Stomach (tissue), 9 donors: ENCODE data around the gene MBD6. TPM values are rescaled to one million over a fixed set of nuclear protein-coding genes. Genes with fewer than 3 reads are reported as not detected.

ENCODE experiments used
- DNase-seq, 2 donors: peaks; one replicate each; pipeline versions ENCODE4 v3.0.0 to v3.0.0-alpha.2; 2013 to 2019
- H3K27ac ChIP-seq, 5 donors: fragments of 200-600 bp in 4 of 5; sonication (generic) in 4 of 5; one replicate each; pipeline ENCODE4 v1.5.1; 2013 to 2019; ENCODE audit warnings: mild to moderate bottlenecking in 1 of 5, moderate library complexity in 1 of 5
- H3K27me3 ChIP-seq, 3 donors: fragments of 200-600 bp; sonication (generic); one replicate each; pipeline ENCODE4 v1.5.1; 2017 to 2019; ENCODE audit warnings: mixed run types in 1 of 3
- H3K36me3 ChIP-seq, 4 donors: fragments of 200-600 bp; sonication (generic); 1 replicate in 3 of 4; 2 replicates in 1 of 4; pipeline ENCODE4 v1.5.1; 2016 to 2019
- H3K4me1 ChIP-seq, 4 donors: fragments of 200-600 bp; sonication (generic); one replicate each; pipeline ENCODE4 v1.5.1; 2016 to 2019
- H3K4me3 ChIP-seq, 4 donors: fragments of 200-600 bp; sonication (generic) in 3 of 4; one replicate each; pipeline ENCODE4 v1.5.1; 2016 to 2019; ENCODE audit warnings: mild to moderate bottlenecking in 1 of 4
- H3K9me3 ChIP-seq, 4 donors: fragments of 200-600 bp; sonication (generic); one replicate each; pipeline ENCODE4 v1.5.1; 2016 to 2019
- EP300 ChIP-seq: sonication (generic); formaldehyde crosslinking; IDR thresholded peaks from one replicate; pipeline ENCODE4 v1.6.1; 2017; ENCODE audit warnings: antibody characterized with exemption
- POLR2A ChIP-seq, 4 donors: fragments of 450-650 bp; IDR thresholded peaks; one replicate each; pipeline ENCODE4 v1.6.1; 2016; ENCODE audit warnings: antibody characterized with exemption in 4 of 4, control low read depth in 2 of 4, mild to moderate bottlenecking in 1 of 4, moderate library complexity in 1 of 4
- POLR2AphosphoS5 ChIP-seq, 3 donors: sonication (generic); formaldehyde crosslinking; IDR thresholded peaks; one replicate each; pipeline ENCODE4 v1.6.1; 2016; ENCODE audit warnings: antibody characterized with exemption in 3 of 3
- WGBS, 5 donors: extraction: QIAGEN DNeasy Blood & Tissue Kit in 3 of 5; methylation state at CpG; one replicate each; pipeline versions ENCODE4 v1.1.5 to v1.1.7; 2013 to 2018; 5-methylcytosine and 5-hydroxymethylcytosine counted together
- intact Hi-C: fragments of 100-400 bp; cut with DNase I; formaldehyde crosslinking; loops from one replicate; pipeline ENCODE4 v1.15.1; 2023; ENCODE audit warnings: low total_unique reads
- polyA plus RNA-seq, 3 donors: library from polyadenylated mRNA; stranded (reverse); fragments of 200-250 nt; gene quantifications; one replicate each; pipeline ENCODE4 v1.2.3, GENCODE V29; 2013
- total RNA-seq, 5 donors: library from RNA; depleted of rRNA; stranded (reverse); fragments of >200 nt; gene quantifications; one replicate each; pipeline versions ENCODE4 v1.1.0 to v1.2.3, GENCODE V29; 2014 to 2016
- TF ChIP-seq, protein P1 (sequence below), 7 experiments: fragments of 450-650 bp in 4 of 7; fragments of 200-600 bp in 3 of 7; sonication (generic) in 3 of 7; IDR thresholded peaks; one replicate each; pipeline ENCODE4 v1.5.1; 2016 to 2019; ENCODE audit warnings: antibody characterized with exemption in 7 of 7, control low read depth in 2 of 7, mild to moderate bottlenecking in 1 of 7
- donor health status: healthy with polysubstance abuse.
- donor health status: Bipolar disorder and iron deficiency.
- donor health status: healthy.

Gene MBD6
- total and polyA plus RNA-seq, 8 donors, result 4.8 to 129 (median 29.8) TPM

DNA sequence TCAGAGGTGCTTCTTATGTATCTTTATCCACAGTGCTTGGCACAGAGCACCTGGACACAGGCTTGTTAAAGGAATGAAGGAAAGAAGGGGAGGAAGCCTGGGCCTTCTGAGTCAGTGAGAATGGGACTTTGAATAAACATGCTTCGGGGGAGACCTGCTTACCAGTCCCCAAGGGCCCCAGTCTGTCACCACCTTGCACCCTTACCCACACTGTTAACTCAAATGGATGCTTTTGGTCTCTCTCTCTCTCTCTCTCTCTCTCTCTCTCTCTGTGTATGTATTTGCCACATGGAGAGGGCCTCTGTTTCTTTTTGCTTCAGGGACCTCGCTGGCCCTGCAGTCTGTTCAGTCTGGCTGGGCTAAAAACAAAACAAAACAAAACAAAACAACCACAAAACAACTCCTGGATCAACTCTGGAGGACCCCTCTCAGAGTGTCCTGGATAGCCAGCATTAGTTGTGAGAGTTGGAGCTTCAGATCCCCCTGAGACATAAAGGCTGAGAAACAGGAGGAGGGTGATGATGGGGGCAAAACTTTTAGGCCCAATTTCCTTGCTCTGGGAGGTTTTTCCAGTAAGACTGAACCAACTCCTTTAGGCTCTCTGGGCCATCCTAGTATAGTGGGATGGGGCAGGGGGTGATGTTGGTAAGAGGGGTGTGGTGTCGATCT is 29.1 kb downstream of the MBD6 start:
- TF ChIP-seq EP300 (no peak), POLR2A (IDR thresholded peaks at IDR 0.05) (no peak), POLR2AphosphoS5 (IDR thresholded peaks at IDR 0.05) (no peak)
- TF ChIP-seq, protein P1, sequence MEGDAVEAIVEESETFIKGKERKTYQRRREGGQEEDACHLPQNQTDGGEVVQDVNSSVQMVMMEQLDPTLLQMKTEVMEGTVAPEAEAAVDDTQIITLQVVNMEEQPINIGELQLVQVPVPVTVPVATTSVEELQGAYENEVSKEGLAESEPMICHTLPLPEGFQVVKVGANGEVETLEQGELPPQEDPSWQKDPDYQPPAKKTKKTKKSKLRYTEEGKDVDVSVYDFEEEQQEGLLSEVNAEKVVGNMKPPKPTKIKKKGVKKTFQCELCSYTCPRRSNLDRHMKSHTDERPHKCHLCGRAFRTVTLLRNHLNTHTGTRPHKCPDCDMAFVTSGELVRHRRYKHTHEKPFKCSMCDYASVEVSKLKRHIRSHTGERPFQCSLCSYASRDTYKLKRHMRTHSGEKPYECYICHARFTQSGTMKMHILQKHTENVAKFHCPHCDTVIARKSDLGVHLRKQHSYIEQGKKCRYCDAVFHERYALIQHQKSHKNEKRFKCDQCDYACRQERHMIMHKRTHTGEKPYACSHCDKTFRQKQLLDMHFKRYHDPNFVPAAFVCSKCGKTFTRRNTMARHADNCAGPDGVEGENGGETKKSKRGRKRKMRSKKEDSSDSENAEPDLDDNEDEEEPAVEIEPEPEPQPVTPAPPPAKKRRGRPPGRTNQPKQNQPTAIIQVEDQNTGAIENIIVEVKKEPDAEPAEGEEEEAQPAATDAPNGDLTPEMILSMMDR (IDR thresholded peaks at IDR 0.05), result no peak
- Histone ChIP-seq H3K27ac (no peak overlapping the region), H3K9me3 (no peaks in the 10 kb centered on the region), H3K4me1 (peaks cover 0 to 20% (median 15%) of the 10 kb centered on the region in 4 donors), H3K27me3 (peaks cover 0 to 32% (median 29%) of the 10 kb centered on the region in 3 donors), H3K36me3 (no peaks in the 10 kb centered on the region), H3K4me3 (no peak overlapping the region)
- intact Hi-C loops, result no loop called here
- WGBS, 5 donors, result 46 to 78% (median 72%) methylated on average over 3 of the region's 3 CpGs
- no peak for DNase-seq

DNA sequence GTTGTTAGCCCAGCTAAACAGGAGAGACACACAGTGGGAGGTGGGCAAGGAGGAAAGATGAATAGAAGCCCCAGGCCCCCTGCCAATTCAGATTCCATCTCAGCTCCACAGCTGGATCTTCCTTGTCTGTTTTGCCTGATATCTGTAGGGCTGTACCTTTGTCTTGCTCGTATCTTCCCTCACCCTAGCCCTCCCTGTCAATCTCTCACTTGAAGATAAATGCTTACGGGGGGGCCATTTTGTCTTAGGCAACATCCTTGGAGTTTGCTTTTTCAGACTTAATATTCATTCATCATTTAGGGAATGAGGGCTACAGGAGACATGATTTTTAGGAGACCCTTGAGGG is 29.7 kb downstream of the MBD6 start:
- DNase-seq, result no peak
- Histone ChIP-seq H3K9me3 (no peaks in the 10 kb centered on the region), H3K27ac (no peak overlapping the region), H3K4me3 (no peak overlapping the region), H3K36me3 (no peaks in the 10 kb centered on the region), H3K27me3 (peaks cover 0 to 32% (median 29%) of the 10 kb centered on the region in 3 donors), H3K4me1 (peaks cover 0 to 18% (median 13%) of the 10 kb centered on the region in 4 donors)
- TF ChIP-seq EP300 (no peak), POLR2AphosphoS5 (IDR thresholded peaks at IDR 0.05) (no peak), POLR2A (IDR thresholded peaks at IDR 0.05) (no peak)
- TF ChIP-seq, protein P1 (IDR thresholded peaks at IDR 0.05), result no peak
- WGBS, 5 donors, result 62 to 75% (median 67%) methylated on average over 2 of the region's 2 CpGs
- intact Hi-C loops, result no loop called here

DNA sequence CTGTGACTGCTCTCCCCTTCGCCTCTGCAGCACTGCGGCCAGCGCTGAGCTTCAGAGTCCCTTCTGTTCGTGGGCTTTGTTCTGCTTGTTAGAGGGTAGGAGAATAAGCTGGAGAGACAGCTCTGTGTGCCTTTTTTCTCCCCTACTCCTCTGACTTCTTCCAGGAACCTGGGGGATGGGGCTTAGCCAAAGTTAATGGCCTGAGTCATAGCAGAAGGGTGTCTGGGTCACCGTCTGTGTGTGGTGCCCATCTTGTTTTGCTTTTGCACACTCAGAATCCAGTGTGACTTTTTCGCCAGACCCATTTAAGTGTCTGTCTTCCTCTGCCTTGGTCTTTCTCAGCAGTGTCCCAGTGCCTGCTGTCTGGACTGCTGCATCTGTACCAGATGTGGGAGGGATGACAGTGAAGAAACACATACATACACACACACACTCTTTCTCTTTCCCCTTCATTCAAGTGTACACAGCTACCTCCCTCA is 30.2 kb downstream of the MBD6 start:
- WGBS, 5 donors, result 56 to 64% (median 60%) methylated on average over 6 of the region's 6 CpGs
- Histone ChIP-seq H3K9me3 (no peaks in the 10 kb centered on the region), H3K4me3 (no peak overlapping the region), H3K27me3 (peaks cover 0 to 31% (median 29%) of the 10 kb centered on the region in 3 donors), H3K4me1 (peaks cover 0 to 15% (median 11%) of the 10 kb centered on the region in 4 donors), H3K27ac (no peak overlapping the region), H3K36me3 (no peaks in the 10 kb centered on the region)
- no peak for TF ChIP-seq EP300
- TF ChIP-seq POLR2AphosphoS5 (IDR thresholded peaks at IDR 0.05), result no peak
- TF ChIP-seq POLR2A (IDR thresholded peaks at IDR 0.05), result no peak
- TF ChIP-seq, protein P1 (IDR thresholded peaks at IDR 0.05), result no peak
- no peak for DNase-seq
- intact Hi-C loops, result no loop called here

DNA sequence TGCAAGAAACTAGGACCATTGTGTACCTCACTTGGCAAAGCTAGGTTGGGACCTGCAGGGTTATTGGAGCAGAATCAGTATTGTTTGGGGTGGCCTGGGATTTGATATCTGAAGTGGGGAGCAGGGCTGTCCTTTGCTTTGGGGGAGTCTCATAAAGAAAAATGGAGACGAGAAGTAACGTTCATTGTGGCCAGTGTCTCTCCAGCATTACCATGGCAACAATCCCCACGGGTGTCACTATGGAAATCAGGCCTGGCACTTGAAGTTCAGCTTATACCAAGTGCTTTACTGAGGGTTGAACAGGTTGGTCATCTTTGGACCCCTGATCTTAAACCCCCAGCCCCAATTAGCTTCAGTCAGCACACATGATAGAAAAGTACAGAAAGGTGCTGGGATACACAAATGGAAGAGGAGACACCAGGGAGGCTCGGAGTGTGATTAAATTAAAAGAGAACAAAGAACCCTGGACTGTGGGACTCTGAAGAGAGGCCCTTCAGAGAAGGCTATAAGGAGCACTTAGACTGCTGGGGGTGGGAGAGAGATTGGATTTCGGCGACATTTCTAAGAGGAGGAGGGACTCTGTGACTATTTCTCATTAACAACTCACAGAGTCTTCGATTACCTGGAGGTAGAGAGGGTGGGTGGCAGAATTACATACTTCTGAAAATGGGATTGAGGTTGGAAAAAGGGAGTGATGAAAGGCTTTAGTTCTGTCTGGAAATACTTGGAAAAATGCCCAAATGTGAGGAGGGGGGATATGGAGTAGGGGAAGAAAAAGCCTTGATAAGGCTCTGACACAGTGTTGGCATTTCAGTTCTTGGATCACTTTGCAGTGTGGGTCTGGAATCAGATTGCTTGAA is 30.9 kb downstream of the MBD6 start:
- Histone ChIP-seq H3K36me3 (no peaks in the 10 kb centered on the region), H3K4me1 (peaks cover 0 to 15% (median 11%) of the 10 kb centered on the region in 4 donors), H3K4me3 (no peak overlapping the region), H3K9me3 (no peaks in the 10 kb centered on the region), H3K27me3 (peaks cover 0 to 25% (median 24%) of the 10 kb centered on the region in 3 donors), H3K27ac (no peak overlapping the region)
- TF ChIP-seq EP300, result no peak
- no peak for TF ChIP-seq POLR2A (IDR thresholded peaks at IDR 0.05)
- TF ChIP-seq, protein P1 (IDR thresholded peaks at IDR 0.05), result no peak
- no peak for TF ChIP-seq POLR2AphosphoS5 (IDR thresholded peaks at IDR 0.05)
- DNase-seq, result no peak
- intact Hi-C loops, result no loop called here
- WGBS, 5 donors, result 62 to 74% (median 65%) methylated on average over 7 of the region's 7 CpGs
